Prostate gland (tissue), 2 donors: ENCODE results near the gene UBXN7. TPM values are rescaled to one million over a fixed set of nuclear protein-coding genes. Genes with fewer than 3 reads are reported as not detected.
"Not testable (repeated sequence)": the region's sequence is repeated elsewhere in the genome, so short reads cannot be mapped to it uniquely, and the experiment has no call there.

Experiments
- DNase-seq: peaks from one replicate; pipeline ENCODE4 v3.0.0-alpha.2; 2019; ENCODE audit warnings: low spot score
- H3K27ac ChIP-seq, 2 donors: fragments of 200-600 bp; sonication (generic); 2 replicates each; pipeline ENCODE4 v1.5.1; 2017 to 2019
- H3K27me3 ChIP-seq: fragments of 200-600 bp; sonication (generic); replicated peaks from 2 replicates; pipeline ENCODE4 v1.5.1; 2019; ENCODE audit not compliant: insufficient read depth
- H3K36me3 ChIP-seq, 2 donors: fragments of 200-600 bp; sonication (generic); 1 replicate in 1 of 2; 2 replicates in 1 of 2; pipeline versions ENCODE4 v1.5.1 to v1.8.1; 2017 to 2019
- H3K4me1 ChIP-seq: fragments of 200-600 bp; sonication (generic); replicated peaks from 2 replicates; pipeline ENCODE4 v1.5.1; 2019
- H3K4me3 ChIP-seq, 2 donors: fragments of 200-600 bp; sonication (generic); 2 replicates each; pipeline ENCODE4 v1.5.1; 2017 to 2019
- H3K9me3 ChIP-seq: fragments of 200-600 bp; sonication (generic); 2 replicates; pipeline ENCODE4 v1.5.1; 2017
- CTCF ChIP-seq, 4 experiments: fragments of 200-600 bp in 2 of 4; fragments of 450-650 bp in 2 of 4; sonication (generic) in 2 of 4; IDR thresholded peaks; 1 replicate in 3 of 4; 2 replicates in 1 of 4; pipeline ENCODE4 v1.5.1; 2016 to 2019; ENCODE audit warnings: antibody characterized with exemption in 4 of 4, mild to moderate bottlenecking in 2 of 4, moderate library complexity in 2 of 4
- POLR2A ChIP-seq: fragments of 450-650 bp; IDR thresholded peaks from one replicate; pipeline ENCODE4 v1.6.1; 2016; ENCODE audit warnings: antibody characterized with exemption, mild to moderate bottlenecking
- POLR2AphosphoS5 ChIP-seq: sonication (generic); formaldehyde crosslinking; IDR thresholded peaks from one replicate; pipeline ENCODE4 v1.6.1; 2017; ENCODE audit warnings: antibody characterized with exemption
- WGBS: methylation state at CpG from one replicate; pipeline ENCODE4 v1.1.5; 2018; 5-methylcytosine and 5-hydroxymethylcytosine counted together
- intact Hi-C: fragments of 100-400 bp; cut with DNase I; formaldehyde crosslinking; loops from one replicate; pipeline ENCODE4 v1.14.2; 2022
- total RNA-seq, 2 donors: library from RNA; depleted of rRNA; stranded (reverse); fragments of >200 nt; gene quantifications; one replicate each; pipeline ENCODE4 v1.1.0, GENCODE V29; 2016

UBXN7 gene
- total RNA-seq, 2 donors from 2014 or later, result 19.1 to 36.9 TPM

- intact Hi-C loops, result no loop called here
- DNase-seq, result no peak
- Histone ChIP-seq H3K27ac (no peak overlapping the region), H3K9me3 (no peaks in the 10 kb centered on the region), H3K4me3 (no peak overlapping the region), H3K27me3 (no peaks in the 10 kb centered on the region), H3K36me3 (no peaks in the 10 kb centered on the region), H3K4me1 (no peaks in the 10 kb centered on the region)
- WGBS, result 49% methylated on average over 2 of the region's 2 CpGs
- TF ChIP-seq POLR2AphosphoS5 (no peak), CTCF (IDR thresholded peaks at IDR 0.05) (no peak), POLR2A (no peak)
Observed at GRCh38 chr3:196444500-196444894, 12.3 kb upstream of the UBXN7 start.

GRCh38 chr3:196440696-196441095, 8.5 kb upstream of the UBXN7 start:
- H3K36me3 ChIP-seq, result no peaks in the 10 kb centered on the region
- H3K27me3 ChIP-seq, result no peaks in the 10 kb centered on the region
- intact Hi-C loops, result no loop called here
- no peak for DNase-seq
- no peaks in the 10 kb centered on the region for H3K4me1 ChIP-seq
- no peaks in the 10 kb centered on the region for H3K9me3 ChIP-seq
- TF ChIP-seq CTCF (IDR thresholded peaks at IDR 0.05), result no peak
- no peak for TF ChIP-seq POLR2AphosphoS5
- no peak for TF ChIP-seq POLR2A
- no peak overlapping the region for H3K27ac ChIP-seq
- 63% methylated on average over 3 of the region's 3 CpGs for WGBS
- no peak overlapping the region for H3K4me3 ChIP-seq

DNA sequence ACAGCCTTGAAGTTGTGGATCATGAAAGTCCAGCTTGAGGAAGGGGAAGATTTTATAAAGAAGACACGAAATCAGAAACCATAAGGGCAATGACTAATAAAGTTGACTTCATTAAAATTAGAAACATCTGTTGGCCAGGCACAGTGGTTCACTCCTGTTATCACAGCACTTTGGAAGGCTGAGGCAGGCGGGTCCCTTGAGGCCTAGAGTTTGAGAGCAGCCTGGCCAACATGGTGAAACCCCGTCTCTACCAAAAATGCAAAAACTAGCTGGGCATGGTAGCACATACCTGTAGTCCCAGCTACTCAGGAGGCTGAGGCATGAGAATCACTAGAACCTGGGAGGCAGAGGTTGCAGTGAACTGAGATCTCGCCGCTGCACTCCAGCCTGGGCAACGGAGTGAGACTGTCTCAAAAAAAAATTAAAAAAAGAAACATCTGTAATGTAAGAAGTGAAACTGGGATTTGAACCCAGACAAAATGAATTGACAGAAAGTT, 7.9 kb upstream of the UBXN7 start:
- no peak for TF ChIP-seq POLR2A
- TF ChIP-seq POLR2AphosphoS5, result no peak
- TF ChIP-seq CTCF (IDR thresholded peaks at IDR 0.05), result no peak
- no peaks in the 10 kb centered on the region for H3K9me3 ChIP-seq
- H3K27me3 ChIP-seq, result no peaks in the 10 kb centered on the region
- H3K4me1 ChIP-seq, result no peaks in the 10 kb centered on the region
- H3K4me3 ChIP-seq, result no peak overlapping the region
- WGBS, result 79% methylated on average over 6 of the region's 6 CpGs
- no peak overlapping the region for H3K27ac ChIP-seq
- intact Hi-C loops, result no loop called here
- H3K36me3 ChIP-seq, result no peaks in the 10 kb centered on the region
- no peak for DNase-seq

DNA sequence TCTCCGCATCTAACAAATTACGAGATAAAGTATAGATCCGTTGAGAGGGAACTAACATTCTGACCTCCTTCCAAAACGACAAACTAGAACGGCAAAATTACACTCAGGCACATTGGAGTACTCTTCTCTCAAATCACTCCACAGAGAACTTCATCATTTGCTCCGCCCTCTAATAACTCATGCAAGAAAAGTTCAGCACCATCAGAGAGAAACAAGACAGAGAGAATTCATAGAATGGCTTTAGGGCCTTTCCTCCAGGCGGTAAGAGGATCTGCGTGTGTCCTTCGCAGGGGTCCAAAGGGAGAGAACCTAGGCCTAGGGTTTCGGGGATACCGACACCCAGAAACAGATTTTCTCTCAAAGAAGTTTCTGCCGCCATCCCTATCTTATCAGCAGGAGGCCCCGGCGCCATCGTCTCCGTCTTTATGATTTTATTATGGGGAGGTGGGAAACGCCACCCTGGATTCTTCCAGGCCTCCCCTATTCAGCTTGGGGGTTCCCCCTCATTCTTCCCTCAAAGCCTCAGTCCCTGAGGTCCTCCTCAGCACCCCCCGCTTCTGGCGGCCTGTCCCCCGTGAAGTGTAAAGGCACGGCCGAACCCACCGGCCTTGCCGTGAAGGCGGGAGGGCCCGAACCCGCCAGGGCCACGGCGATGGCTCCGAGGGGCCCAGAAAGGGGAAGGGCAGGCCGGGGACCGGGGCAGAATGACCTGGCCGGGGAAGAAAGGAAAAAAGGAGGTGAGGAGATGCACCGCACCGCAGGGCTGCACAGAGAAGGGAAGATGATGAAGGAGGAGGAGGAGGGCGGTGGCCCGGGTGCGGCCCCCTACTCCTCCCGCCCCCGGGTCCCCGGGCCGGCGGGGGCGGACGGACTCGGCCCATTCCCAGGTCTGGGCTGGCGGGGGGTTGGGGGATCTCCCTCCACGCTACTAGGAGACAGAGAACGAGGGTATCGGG, 768 bp downstream of the UBXN7 start:
- H3K36me3 ChIP-seq, result no peaks in the 10 kb centered on the region
- no peaks in the 10 kb centered on the region for H3K27me3 ChIP-seq
- no peaks in the 10 kb centered on the region for H3K9me3 ChIP-seq
- peak overlapping the region; percentile 96 to 100 for H3K4me3 ChIP-seq
- no peaks in the 10 kb centered on the region for H3K4me1 ChIP-seq
- TF ChIP-seq POLR2A (peak; percentile 40), CTCF (IDR thresholded peaks at IDR 0.05) (no peak), POLR2AphosphoS5 (peak; percentile 60)
- WGBS, result under 1% methylated on average over 50 of the region's 50 CpGs
- intact Hi-C loops, result loop anchor here (2.0 kb wide), 1 partner anchor 71 kb away; the partner anchor contains the start of gene RNF168
- H3K27ac ChIP-seq, result peak overlapping the region; percentile 95 to 98
- DNase-seq, result peak; percentile 12

DNA sequence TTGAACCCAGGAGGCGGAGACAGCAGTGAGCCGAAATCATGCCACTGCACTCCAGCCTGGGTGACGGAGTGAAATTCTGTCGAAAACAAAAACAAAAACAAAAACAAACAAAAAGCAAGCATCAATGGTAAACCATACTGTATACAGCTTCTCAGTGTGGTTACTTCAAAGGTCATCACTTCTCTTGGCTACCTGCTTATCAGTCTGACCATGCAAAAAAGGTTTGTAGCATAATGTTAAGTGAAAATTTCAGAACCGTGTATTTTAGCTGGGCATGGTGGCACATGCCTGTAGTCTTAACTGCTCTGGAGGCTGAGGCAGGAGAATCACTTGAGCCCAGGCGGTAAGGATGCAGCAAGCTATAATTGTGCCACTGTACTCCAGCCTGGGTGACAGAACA, 4.2 kb downstream of the UBXN7 start:
- no peak overlapping the region for H3K4me3 ChIP-seq
- H3K27ac ChIP-seq, result no peak overlapping the region
- TF ChIP-seq POLR2AphosphoS5 (no peak), CTCF (IDR thresholded peaks at IDR 0.05) (no peak), POLR2A (no peak)
- DNase-seq, result no peak
- no peaks in the 10 kb centered on the region for H3K9me3 ChIP-seq
- intact Hi-C loops, result no loop called here
- H3K27me3 ChIP-seq, result no peaks in the 10 kb centered on the region
- 81% methylated on average over 6 of the region's 6 CpGs for WGBS
- no peaks in the 10 kb centered on the region for H3K4me1 ChIP-seq
- H3K36me3 ChIP-seq, result no peaks in the 10 kb centered on the region

DNA sequence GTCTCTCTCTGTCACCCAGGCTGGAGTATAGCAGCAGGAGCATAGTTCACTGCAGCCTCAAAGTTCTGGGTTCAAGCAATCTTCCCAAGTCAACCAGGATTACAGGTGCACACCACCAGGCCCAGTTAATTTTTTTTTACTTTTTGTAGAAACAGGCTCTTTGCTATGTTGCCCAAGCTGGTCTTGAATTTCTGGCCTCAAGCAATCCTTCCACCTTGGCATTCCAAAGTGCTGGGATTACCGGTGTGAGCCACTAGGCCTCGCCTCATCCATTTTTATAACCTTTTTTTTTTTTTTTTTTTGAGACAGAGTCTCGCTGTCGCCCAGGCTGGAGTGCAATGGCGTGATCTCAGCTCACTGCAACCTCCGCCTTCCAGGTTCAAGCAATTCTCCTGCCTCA, 7.8 kb downstream of the UBXN7 start:
- H3K9me3 ChIP-seq, DNase-seq, H3K4me3 ChIP-seq, H3K27me3 ChIP-seq, intact Hi-C loops, H3K4me1 ChIP-seq, H3K36me3 ChIP-seq, H3K27ac ChIP-seq: not testable (repeated sequence)
- 92% methylated on average over 6 of the region's 6 CpGs for WGBS
